ENCODE data around the gene PSME1. TPM values are rescaled to one million over a fixed set of nuclear protein-coding genes. Genes with fewer than 3 reads are reported as not detected.

The PSME1 gene
- total RNA-seq, 2 donors from 2014 or later = 68.6 to 108 TPM

GRCh38 chr14:24126939-24127338 lies 9.1 kb upstream of the PSME1 start:
- DNase-seq = no peak
- no peak overlapping the region for H3K27ac Mint-ChIP-seq
- TF ChIP-seq CTCF (conservative IDR thresholded peaks at IDR 0.05) = no peak
- no peak overlapping the region for H3K4me3 Mint-ChIP-seq
- Histone ChIP-seq H3K4me1 (ENCODE audit: control insufficient read depth, insufficient read depth, low read length) (no peaks in the 10 kb centered on the region), H3K9ac (ENCODE audit: extremely low read depth, low read length, poor library complexity, severe bottlenecking) (no peak overlapping the region), H3K27ac (ENCODE audit: low read depth, low read length) (no peak overlapping the region), H3K4me3 (ENCODE audit: low read length) (no peak overlapping the region), H3K36me3 (ENCODE audit: control insufficient read depth, insufficient read depth, low read length) (peaks cover 19% of the 10 kb centered on the region), H3K9me3 (ENCODE audit: control insufficient read depth, low read length) (no peaks in the 10 kb centered on the region), H3K27me3 (ENCODE audit: control insufficient read depth, insufficient read depth, low read length, poor library complexity, severe bottlenecking) (no peaks in the 10 kb centered on the region)
- H3K27me3 Mint-ChIP-seq (ENCODE audit: insufficient read depth) = no peaks in the 10 kb centered on the region
- no peaks in the 10 kb centered on the region for H3K9me3 Mint-ChIP-seq
- H3K4me1 Mint-ChIP-seq = peaks cover 4% of the 10 kb centered on the region
- H3K36me3 Mint-ChIP-seq (ENCODE audit: low read depth) = peaks cover 17% of the 10 kb centered on the region

- H3K27me3 Mint-ChIP-seq (ENCODE audit: insufficient read depth) = no peaks in the 10 kb centered on the region
- no peak overlapping the region for H3K27ac ChIP-seq (ENCODE audit: low read depth, low read length)
- peaks cover 14% of the 10 kb centered on the region for H3K36me3 Mint-ChIP-seq (ENCODE audit: low read depth)
- no peak for DNase-seq
- no peak overlapping the region for H3K27ac Mint-ChIP-seq
- no peaks in the 10 kb centered on the region for H3K9me3 ChIP-seq (ENCODE audit: control insufficient read depth, low read length)
- no peak overlapping the region for H3K4me3 Mint-ChIP-seq
- no peaks in the 10 kb centered on the region for H3K27me3 ChIP-seq (ENCODE audit: control insufficient read depth, insufficient read depth, low read length, poor library complexity, severe bottlenecking)
- H3K4me3 ChIP-seq (ENCODE audit: low read length) = no peak overlapping the region
- TF ChIP-seq CTCF (conservative IDR thresholded peaks at IDR 0.05) = no peak
- 97 to 100% methylated on average over 1 to 2 of the region's 2 CpGs for WGBS, 2 experiments (ENCODE audit: insufficient coverage in 1 of 2, insufficient read length in 1 of 2)
- H3K9me3 Mint-ChIP-seq = no peaks in the 10 kb centered on the region
- H3K4me1 ChIP-seq (ENCODE audit: control insufficient read depth, insufficient read depth, low read length) = no peaks in the 10 kb centered on the region
- H3K4me1 Mint-ChIP-seq = peaks cover 4% of the 10 kb centered on the region
- H3K9ac ChIP-seq (ENCODE audit: extremely low read depth, low read length, poor library complexity, severe bottlenecking) = no peak overlapping the region
- H3K36me3 ChIP-seq (ENCODE audit: control insufficient read depth, insufficient read depth, low read length) = peaks cover 16% of the 10 kb centered on the region
Observed at GRCh38 chr14:24127673-24128072, 8.3 kb upstream of the PSME1 start.

GRCh38 chr14:24129410-24129998 lies 6.5 kb upstream of the PSME1 start:
- Histone ChIP-seq H3K9ac (ENCODE audit: extremely low read depth, low read length, poor library complexity, severe bottlenecking) (no peak overlapping the region), H3K27me3 (ENCODE audit: control insufficient read depth, insufficient read depth, low read length, poor library complexity, severe bottlenecking) (no peaks in the 10 kb centered on the region), H3K27ac (ENCODE audit: low read depth, low read length) (no peak overlapping the region), H3K4me3 (ENCODE audit: low read length) (no peak overlapping the region), H3K9me3 (ENCODE audit: control insufficient read depth, low read length) (no peaks in the 10 kb centered on the region), H3K4me1 (ENCODE audit: control insufficient read depth, insufficient read depth, low read length) (no peaks in the 10 kb centered on the region), H3K36me3 (ENCODE audit: control insufficient read depth, insufficient read depth, low read length) (peaks cover under 1% of the 10 kb centered on the region)
- TF ChIP-seq CTCF (conservative IDR thresholded peaks at IDR 0.05) = no peak
- H3K4me1 Mint-ChIP-seq = no peaks in the 10 kb centered on the region
- H3K27ac Mint-ChIP-seq = no peak overlapping the region
- H3K27me3 Mint-ChIP-seq (ENCODE audit: insufficient read depth) = no peaks in the 10 kb centered on the region
- H3K9me3 Mint-ChIP-seq = no peaks in the 10 kb centered on the region
- no peak overlapping the region for H3K4me3 Mint-ChIP-seq
- 87 to 90% methylated on average over 5 to 8 of the region's 8 CpGs for WGBS, 2 experiments (ENCODE audit: insufficient coverage in 1 of 2, insufficient read length in 1 of 2)
- H3K36me3 Mint-ChIP-seq (ENCODE audit: low read depth) = peaks cover 4% of the 10 kb centered on the region
- no peak for DNase-seq

All from endodermal cell (in vitro differentiated cells).